NCI-H2196 (cell line): Measurements from ENCODE around the gene CHD3.
"Not testable (repeated sequence)": the region's sequence is repeated elsewhere in the genome, so short reads cannot be mapped to it uniquely, and the experiment has no call there.

Experiments used
- DNase-seq: peaks from one replicate; lab custom pipeline; 2025; ENCODE audit not compliant: unreplicated experiment; lab: John Stamatoyannopoulos, UW

CHD3 gene

GRCh38 chr17:7849751-7850504, 38.7 kb upstream of the CHD3 start:
- DNase-seq, result no peak

DNA sequence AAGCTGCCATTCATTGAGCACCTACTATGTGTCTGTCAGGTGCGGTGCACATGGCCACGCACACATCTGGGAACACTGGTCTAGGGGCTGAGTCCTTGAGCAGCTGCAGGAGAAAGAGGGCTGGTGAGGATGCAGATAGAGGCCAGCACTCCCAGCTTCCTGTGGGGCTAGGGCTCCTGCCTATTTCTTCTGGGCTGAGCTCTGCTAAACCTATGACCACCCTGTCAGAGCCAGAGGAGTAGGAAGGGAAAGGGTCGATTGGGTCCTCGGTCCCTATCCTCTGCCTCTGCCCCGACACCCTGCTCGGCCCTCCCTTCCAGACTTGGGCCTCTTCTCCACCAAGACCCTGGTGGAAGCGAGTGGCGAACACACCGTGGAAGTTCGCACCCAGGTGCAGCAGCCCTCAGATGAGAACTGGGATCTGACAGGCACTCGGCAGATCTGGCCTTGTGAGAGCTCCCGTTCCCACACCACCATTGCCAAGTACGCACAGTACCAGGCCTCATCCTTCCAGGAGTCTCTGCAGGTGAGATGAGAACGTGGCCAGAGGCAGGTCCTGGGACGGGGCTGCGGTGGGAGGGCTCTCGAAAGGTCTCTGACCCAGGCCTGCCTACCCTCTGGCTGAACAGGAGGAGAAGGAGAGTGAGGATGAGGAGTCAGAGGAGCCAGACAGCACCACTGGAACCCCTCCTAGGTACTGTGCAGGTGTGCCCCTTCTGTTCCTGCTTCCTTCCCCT, 37.7 kb upstream of the CHD3 start:
- no peak for DNase-seq

DNA sequence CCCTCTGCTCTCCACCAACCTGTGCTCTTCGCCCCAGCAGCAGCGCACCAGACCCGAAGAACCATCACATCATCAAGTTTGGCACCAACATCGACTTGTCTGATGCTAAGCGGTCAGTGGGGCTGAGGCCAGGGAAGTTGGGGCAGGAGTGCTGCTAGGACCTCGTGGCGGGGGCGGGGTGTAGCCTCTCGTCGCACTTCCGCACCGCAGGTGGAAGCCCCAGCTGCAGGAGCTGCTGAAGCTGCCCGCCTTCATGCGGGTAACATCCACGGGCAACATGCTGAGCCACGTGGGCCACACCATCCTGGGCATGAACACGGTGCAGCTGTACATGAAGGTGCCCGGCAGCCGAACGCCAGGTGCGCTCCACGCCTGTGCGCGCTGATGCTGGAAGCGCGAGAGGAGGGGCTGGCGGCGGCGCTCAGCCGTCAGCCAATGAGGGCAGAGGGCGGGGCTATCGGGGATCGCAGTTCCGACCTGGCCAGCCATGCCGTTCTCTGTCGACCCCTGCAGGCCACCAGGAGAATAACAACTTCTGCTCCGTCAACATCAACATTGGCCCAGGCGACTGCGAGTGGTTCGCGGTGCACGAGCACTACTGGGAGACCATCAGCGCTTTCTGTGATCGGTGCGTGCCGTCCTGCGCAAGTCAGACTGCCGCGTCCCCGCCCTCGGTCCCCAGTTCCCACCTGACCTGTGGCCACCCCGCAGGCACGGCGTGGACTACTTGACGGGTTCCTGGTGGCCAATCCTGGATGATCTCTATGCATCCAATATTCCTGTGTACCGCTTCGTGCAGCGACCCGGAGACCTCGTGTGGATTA, 36.9 kb upstream of the CHD3 start:
- DNase-seq, result peak; percentile 84

GRCh38 chr17:7852262-7852670, 36.3 kb upstream of the CHD3 start:
- DNase-seq, result no peak

DNA sequence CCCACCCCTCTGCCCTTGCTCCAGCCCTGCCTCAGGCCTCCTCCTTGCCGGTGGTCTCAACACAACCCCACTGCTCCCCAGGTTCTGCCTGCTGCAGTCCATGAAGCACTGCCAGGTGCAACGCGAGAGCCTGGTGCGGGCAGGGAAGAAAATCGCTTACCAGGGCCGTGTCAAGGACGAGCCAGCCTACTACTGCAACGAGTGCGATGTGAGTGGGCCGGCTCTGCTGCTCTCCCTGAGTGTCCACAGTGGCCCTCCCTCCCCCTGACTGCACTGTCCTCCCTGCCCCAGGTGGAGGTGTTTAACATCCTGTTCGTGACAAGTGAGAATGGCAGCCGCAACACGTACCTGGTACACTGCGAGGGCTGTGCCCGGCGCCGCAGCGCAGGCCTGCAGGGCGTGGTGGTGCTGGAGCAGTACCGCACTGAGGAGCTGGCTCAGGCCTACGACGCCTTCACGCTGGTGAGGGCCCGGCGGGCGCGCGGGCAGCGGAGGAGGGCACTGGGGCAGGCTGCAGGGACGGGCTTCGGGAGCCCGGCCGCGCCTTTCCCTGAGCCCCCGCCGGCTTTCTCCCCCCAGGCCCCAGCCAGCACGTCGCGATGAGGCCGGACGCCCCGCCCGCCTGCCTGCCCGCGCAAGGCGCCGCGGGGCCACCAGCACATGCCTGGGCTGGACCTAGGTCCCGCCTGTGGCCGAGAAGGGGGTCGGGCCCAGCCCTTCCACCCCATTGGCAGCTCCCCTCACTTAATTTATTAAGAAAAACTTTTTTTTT, 35.5 kb upstream of the CHD3 start:
- no peak for DNase-seq

GRCh38 chr17:7853691-7854038, 34.9 kb upstream of the CHD3 start:
- no peak for DNase-seq

GRCh38 chr17:7854078-7854777, 34.4 kb upstream of the CHD3 start:
- no peak for DNase-seq

- DNase-seq, result no peak
Measured at GRCh38 chr17:7854851-7855659, 33.5 kb upstream of the CHD3 start, which contains the start of gene TMEM88. TSS of gene TMEM88 (plus strand) at chr17:7855066. CDS start at chr17:7855075, 9 bp downstream.

DNA sequence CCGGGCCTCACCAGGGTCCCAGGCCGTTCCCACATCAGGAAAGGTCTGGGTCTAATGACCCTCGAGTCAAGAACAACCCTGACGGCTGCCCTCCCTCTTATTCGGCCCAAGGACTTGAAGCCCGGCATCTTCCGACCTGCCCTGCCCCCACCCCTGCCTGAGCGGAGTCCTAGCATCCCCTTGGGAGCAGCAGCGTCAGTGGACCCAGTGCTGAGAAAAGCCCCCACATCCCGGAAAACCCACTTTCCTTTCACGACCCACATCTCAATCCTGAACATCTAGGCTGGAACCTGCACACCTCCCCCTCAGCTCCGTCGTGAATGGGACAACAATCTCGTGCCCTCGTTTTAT, 33.0 kb upstream of the CHD3 start:
- DNase-seq, result no peak

- DNase-seq, result no peak
Measured at GRCh38 chr17:7856011-7856810, 32.4 kb upstream of the CHD3 start.

DNA sequence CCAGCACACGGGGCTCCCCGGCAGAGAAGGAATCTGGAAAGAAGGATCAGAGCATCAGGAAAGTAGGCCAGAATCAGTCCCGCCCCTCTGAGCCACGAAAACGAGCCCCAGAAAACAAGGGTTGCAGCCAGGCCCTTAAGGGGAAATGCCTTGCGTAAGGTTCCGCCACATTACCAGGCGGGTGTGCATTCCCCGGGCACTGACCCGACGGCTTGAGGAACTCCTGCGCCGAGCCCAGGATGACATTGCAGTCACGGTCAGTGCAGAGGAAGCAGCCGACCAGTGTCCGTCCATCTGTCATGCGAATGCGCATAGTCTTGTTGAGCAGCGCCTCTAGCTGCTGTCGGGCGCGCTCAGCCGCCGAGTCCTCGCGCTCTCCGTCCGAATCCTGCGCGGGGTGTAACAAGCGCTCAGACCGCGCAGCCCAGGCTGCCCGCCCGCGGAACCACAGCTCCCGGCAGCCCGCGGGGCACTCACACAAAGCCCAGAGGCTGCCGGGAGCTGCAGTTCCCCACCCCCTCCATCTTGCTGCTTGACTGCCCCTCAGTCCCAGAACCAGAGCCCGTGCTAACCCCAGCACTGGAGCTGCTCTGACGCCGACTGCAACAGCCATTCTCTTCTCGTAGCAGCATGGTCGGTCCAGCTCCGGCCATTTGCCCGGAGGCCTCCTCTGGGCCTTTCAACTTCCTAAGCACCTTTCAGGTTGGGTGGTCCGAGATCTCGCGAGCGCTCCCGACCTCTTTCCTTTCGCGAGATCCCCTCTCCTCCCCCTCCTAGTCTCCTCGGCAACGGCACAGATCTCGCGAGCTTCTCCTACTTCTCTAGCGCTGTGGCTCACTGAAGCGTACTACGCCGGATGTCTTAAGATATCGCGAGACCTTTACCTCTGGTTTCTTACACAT, 31.5 kb upstream of the CHD3 start, which contains the start of gene NAA38:
Gene NAA38, minus strand, starts transcription at position 749 of the 902 bp plus-strand sequence. Its CDS starts 96 bp downstream, at position 653.
- peak; percentile 92 for DNase-seq

DNA sequence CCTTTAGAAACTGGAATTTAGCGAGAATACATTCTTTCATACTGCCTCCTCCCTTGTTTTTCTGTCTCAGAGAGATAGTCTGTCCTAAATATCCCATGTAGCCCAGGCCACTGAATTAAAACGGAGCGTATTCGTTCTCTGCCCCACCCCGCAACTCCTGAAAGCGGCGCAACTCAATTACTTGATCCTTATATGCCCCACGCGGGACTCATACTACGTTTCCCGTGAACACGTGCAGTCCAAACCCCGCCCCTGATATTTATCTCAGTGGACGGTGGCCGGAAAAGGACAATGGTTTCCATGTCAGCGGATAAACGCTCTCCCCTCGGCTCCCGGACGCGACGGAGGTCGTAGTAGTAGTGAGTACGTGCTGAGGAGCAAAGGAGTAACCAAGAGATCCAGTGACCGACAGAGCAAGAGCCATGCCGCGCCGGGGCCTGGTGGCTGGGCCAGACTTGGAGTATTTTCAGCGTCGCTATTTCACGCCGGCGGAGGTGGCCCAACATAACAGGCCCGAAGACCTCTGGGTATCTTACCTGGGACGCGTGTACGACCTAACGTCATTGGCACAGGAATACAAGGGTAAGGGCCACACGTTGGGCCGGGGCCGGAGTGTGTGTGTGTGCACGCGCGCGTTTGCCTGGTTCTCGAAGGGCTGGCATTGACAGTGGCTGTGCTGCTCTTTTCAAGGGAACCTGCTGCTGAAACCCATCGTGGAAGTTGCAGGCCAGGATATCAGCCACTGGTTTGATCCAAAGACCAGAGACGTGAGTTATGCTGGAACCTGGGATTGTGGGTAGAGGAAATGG, 30.7 kb upstream of the CHD3 start, which contains the start of gene CYB5D1:
Gene CYB5D1, plus strand, starts transcription at position 291 of the 809 bp plus-strand sequence. Its CDS starts 132 bp downstream, at position 423.
- peak; percentile 74 for DNase-seq

DNA sequence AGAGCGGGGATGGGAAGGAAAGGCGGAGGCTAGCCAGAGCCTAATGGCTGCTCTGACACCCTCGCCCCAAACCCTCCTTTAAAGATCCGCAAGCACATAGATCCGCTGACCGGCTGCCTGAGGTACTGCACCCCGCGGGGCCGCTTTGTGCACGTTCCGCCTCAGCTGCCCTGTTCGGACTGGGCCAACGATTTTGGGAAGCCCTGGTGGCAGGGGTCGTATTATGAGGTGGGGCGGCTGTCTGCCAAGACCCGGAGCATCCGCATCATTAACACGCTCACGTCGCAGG, 30.1 kb upstream of the CHD3 start:
- peak; percentile 9 for DNase-seq

DNA sequence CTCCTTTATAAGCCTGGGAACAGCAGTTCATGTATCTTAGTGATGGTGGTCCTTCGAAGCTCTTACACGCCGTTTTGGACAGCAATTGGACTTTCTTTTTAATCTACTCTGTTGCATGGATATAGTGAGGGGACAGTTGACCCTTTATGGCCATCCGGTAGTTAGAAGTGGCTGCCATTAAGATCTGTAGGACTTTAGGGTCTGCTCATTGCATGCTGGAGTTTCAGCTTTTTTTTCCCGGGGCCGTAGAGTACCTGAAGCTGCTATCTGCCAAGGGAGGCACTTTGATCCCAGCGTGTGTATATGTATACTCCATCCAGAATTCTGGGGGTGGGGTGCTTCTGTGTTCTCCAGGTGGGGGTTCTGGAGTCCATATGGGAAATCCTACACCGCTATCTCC, 29.6 kb upstream of the CHD3 start:
- no peak for DNase-seq

GRCh38 chr17:7862692-7863437, 25.7 kb upstream of the CHD3 start:
- DNase-seq, result peak; percentile 21

- not testable (repeated sequence) for DNase-seq
Measured at GRCh38 chr17:7864384-7864783, 24.2 kb upstream of the CHD3 start.
